ELR (cell line): ENCODE measurements around the gene CD38.
"Not testable (repeated sequence)": the region's sequence is repeated elsewhere in the genome, so short reads cannot be mapped to it uniquely, and the experiment has no call there.

Source experiments
- DNase-seq: peaks from one replicate; pipeline ENCODE4 v3.0.0-alpha.2; 2015; ENCODE audit warnings: low read depth

The CD38 gene

DNA sequence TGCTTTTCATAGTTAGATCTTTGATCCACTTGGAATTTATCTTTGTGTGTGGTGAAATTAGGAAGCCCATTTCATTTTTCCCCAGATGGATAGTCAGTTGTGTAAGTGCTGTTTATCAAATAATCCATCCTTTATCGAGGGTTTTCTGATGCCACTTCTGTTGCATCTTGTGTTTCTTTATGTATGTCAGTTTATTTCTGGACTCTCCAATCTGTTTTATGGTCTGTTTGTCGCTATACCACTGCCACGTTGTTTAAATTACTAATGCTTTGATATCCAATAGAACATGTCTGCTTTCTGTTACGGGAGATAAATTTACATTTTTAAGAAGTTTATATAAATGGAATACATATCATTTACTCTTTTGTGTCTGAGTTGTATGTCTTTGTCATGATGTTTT lies 21.0 kb downstream of the CD38 start:
- no peak for DNase-seq

DNA sequence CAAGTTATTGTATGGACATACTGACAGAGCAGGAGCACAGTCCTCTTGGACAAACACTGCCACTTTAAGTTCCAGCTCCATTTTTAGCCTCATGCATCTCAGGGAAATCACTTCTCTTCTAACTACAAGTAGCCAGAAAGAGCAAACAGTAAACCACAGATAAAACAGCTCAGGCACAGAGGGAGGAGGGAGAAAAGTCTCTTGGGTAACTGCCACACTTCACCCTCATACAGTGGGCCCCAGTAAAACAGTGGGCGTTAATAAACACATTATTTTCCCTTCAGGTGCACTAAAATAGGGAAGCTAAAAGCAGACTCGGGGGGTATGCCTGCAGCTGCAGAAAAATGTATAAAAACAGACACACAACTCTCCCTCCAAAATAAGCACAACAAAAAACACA lies 21.6 kb downstream of the CD38 start:
- no peak for DNase-seq

DNA sequence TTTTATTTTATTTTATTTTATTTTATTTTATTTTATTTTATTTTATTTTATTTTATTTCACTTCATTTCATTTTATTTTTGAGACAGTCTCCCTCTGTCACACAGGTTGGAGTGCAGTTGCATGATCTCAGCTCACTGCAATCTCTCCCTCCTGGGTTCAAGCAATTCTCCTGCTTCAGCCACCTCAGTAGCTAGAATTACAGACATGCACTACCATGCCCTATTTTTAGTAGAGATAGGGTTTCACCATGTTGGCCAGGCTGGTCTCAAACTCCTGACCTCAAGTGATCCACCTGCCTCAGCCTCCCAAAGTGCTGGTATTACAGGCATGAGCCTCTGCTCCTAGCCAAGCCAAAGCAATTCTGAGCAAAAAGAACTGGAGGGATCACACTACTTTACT lies 24.4 kb downstream of the CD38 start:
- not testable (repeated sequence) for DNase-seq

DNA sequence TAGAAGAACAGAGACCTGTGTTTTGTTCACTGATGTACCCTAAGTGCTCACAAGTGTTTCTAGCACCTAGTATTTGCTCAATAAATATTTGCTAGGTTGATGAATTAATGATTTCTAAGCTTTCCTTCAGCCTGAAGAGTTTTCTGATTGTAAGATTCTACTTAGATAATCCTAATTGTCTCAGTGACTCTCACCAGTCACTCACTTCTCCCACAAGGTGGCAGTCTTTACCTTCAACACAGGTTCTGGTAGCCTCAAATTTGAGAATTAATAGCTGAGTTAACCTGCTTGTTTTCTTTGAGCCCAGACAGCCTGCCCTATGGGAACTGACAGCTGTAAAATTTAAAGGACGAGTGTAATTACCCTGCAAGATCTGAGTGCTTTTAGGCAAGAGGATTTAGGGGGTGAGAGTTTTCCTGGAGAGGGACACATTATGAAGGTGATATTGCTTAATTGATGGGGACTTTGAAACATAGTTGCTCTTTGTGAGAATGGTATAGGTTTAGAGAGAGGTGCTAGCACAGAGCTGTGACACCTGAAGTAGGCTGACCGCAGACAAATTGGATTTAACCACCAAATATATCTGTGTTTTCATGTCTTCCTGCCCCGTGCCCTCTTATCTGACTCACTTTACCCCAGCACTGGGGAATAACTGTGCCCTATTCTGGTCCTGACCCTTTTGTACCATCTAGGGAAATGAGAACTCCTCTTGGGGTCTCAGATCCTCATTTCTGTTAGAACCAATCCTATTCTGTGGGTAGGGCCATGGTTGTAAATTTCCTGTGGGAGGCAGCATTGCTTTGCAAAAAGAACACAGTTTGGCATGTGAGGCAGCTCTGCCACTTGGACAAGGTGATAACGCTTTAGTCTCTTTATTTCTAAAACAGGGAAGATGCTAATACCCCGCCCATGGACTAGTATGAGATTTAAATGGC lies 27.7 kb downstream of the CD38 start:
- peak; percentile 71 for DNase-seq

DNA sequence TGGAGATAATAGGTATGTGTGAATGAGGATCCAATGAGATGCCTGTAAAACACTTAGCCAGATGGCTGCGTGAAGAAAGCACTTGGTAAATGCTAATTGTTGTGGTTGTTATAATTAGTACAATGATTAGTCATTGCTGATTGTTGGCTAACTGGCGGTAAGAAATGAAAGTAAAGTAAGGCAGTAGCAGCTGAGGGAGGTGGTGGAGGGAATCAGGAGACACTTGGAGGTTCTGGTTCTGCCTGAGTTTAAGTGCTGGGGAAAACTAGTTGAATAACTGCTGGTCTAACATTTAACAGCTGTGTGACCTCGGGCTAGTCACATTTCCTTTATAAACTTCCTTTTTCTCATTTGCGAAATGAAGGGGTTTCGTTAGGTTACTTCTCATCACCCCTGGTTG lies 30.9 kb downstream of the CD38 start:
- no peak for DNase-seq

DNA sequence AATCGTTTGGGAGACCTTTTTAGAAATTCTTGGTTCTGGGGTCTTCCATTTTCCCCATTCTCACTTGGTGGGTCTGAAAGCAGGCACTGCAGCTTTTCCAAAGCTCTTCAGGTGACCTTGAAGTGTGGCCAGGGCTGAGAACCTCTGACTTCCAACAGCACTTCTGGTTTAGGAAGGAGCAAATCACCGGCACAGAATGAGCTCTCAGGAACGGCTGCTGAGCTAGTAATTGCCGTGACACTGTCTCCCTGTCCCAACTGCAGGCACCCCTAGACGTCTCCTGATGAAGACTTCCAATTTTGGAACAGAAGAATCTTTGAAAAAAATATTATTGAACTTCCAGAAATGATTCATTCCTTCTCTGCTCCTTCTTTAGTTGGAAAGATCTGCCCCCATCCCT lies 31.3 kb downstream of the CD38 start:
- no peak for DNase-seq

DNA sequence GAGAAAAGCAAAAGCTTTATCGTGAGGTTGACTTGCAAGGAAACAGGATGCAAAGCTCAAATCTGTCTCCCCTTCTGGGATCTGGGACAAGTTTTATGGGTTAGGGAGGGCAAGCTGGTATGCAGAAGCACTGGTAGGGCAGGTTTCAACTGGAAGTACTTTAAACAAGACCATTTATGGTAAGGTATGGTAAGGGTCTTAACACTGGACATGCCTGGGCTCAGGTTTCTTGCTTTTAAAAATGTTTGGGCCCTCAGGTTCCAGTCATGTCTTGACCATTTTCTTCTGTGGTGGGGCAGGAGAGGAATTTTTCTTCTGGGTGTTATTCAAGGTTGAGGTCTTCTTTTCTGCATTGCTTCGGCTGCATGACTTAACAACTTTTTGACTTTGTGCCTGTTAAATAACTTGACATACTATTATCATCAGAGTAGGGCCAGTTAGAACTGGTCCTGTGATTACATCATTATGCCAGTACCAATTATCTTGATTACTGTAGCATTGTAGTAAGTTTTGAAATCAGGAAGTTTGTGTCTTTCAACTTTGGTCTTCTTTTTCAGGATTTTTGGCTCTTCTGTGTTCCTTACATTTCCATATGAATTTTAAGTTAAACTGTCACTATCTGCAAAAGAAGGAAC lies 33.7 kb downstream of the CD38 start:
- DNase-seq: no peak

DNA sequence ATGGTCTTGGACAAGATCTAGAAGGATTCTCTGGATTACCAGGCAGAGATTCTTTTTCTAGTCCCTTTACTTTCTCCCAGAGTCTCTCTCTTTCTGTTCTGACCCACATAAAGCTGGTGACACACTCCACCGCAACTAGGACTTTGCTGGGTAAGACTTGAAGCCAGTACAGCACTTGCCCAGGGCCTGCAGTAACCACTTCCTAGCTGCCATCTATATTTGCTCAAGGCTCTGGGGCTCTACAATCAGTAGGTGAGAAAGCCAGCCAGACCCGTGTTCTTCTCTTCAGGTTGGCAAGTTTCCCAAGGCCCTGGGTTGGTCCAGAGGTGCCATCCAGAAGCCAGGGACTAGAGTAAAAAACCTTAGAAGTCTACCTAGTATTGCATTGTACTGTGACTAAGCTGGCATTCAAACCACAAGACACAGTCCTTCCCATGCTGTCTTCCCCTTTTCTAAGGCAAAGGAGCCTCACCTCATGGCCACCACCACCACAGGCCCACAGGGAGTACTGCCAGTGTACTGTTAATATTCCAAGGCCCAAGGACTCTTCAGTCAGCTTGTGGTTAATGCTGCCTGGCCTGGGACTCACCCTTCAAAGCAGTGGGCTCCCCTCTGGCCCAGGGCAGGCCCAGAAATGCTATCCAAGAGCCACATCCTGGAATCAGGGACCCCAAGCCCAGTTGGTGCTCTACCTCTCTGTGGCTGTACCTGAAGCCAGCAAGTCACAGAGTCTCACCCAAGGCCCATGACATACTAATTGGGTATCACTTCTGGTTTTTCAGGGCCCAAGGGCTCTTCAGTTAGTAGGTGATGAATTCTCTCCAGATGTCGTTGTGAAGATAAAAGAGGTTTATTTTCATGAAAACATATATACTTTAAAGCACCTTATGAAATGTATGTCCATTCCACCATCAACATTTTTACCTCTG lies 54.7 kb downstream of the CD38 start:
- no peak for DNase-seq

DNA sequence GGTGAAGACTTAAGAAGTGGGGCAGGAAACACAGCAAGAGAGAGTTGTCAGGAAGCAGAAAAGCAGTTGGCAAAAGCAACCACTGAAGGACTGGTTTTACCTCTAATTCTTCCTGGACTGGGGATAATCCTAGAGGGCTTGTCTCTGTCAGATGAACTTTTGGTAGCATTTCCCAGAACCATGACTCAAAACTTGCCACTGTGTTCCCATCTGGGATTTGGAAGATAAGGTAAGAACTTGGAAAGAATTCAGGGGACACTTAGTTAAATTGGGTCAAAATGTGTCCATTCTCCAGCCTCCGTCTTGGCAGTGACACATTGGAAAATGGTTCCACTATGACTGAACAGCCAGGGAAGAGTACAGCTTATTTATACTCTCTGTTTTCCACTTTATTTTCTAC lies 55.7 kb downstream of the CD38 start:
- DNase-seq: no peak

DNA sequence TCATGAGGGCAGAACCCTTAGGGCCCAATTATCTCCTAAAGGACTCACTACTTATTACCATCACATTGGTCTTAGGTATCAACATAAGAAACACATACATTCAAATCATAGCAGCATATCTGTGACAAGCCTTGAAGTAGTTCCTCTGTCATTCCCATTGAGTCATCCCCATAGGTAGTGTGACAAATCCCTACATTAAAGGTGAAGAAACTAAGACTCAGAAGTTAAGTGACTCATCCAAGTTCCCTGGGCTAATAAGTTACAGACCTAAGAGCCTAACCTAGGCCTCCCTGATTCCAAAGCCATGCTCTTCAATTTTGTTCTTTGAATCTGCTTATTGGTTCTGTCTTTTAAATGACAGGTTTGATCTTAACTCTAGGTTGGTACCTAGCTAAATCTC lies 58.2 kb downstream of the CD38 start:
- peak; percentile 42 for DNase-seq

DNA sequence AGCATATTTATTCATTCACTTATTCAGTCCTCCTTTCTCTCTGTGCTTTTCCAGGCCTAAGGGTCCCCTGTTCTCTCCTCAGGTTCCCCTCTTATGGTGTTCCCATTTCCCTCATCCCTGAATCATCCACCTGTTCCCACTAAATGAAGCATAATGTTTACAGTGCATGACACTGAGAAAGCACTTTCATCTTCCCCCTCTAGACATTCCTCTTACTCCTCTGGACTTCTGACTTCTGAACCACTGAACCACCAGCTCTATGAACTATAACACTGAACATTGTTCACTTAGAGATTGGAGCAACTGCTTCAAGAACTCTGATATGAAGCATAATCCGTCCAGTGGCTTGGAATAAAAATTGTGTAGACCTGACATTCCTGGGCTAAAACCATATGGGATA lies 59.5 kb downstream of the CD38 start:
- no peak for DNase-seq

DNA sequence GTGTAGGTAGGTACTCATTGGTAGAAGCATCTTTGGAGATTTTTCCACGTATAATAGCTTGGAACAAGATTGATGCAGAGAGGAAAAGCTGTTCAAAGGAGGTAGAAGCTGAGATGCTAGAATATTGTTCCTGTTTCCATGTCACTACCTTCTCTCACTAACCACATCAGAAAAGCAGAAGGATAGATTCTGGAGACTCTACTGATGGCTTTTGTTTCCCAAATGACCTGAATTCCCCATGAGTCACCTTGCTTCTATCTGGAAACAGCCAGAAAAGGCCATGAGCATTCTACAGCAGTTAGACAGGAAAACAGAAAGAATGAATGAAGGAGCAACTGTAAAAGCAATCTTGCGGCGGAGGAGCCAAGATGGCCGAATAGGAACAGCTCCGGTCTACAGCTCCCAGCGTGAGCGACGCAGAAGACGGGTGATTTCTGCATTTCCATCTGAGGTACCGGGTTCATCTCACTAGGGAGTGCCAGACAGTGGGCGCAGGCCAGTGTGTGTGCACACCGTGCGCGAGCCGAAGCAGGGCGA lies 63.1 kb downstream of the CD38 start:
- not testable (repeated sequence) for DNase-seq

DNA sequence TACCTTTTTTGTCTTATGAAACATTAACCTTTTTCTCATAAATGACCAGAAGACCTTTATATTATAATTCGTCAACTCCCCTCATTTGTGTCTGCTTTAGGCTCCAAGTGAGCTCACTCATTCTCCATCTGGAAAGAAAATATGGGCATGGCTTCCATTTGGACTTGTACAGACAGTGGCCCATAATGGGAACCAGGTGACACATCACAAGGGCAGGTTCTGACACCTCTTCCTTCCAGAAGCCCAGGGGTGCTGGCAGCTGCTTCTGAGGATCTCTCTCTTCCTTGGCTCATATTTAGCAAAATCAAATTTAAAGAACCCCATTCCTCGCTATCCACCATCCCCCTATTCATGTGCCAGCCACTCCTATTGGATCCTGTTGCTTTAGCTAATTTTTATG lies 69.6 kb downstream of the CD38 start:
- DNase-seq: no peak

DNA sequence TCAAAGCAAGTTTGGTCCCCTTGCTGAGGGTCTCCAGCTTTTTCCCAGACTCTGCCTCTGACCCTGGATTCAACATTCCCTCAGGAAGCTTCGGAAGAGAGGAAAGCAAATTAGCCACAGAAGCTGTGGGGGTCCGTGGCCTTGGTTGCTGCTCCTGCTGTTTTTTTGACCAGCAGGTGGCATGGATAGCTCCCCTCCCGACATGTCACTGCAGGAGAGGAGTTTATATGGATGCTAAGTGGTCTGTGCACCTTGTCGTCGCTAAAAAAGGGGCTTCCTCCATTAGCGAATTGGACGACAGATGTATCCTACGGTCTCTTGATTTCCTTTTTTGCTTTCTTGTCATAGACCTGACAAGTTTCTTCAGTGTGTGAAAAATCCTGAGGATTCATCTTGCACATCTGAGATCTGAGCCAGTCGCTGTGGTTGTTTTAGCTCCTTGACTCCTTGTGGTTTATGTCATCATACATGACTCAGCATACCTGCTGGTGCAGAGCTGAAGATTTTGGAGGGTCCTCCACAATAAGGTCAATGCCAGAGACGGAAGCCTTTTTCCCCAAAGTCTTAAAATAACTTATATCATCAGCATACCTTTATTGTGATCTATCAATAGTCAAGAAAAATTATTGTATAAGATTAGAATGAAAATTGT lies 70.2 kb downstream of the CD38 start:
- peak; percentile 3 for DNase-seq

DNA sequence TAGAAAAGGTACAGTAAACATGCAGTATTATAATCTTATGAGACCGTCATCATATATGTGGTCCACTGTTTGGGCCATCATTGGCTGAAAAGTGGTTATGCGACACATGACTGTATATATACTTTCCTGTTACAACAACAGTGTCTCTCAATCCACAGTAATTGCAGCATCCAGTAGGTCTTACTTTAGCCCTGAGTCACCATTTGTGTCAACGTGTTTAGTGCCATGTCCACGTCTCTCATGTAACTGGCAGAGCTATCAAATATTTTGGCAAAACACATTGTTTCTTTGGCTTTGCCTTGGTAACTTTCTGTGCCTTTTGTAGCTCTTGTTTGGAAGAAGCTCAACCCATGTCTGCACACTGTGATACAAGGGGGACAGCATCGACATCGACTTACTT lies 73.8 kb downstream of the CD38 start:
- no peak for DNase-seq

DNA sequence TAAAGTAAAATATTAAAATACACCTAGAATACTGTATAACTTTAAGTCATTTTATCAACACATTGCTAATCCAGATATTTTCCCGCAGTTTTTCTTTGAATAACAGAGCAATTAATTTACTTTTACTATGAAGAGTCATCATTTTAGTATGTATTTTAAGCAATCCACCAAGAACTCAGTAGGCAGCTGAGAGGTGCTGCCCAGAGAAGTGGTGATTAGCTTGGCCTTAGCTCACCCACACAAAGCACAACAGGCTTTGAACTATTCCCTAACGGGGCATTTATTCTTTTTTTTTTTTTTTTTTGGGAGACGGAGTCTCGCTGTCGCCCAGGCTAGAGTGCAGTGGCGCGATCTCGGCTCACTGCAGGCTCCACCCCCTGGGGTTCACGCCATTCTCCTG lies 74.4 kb downstream of the CD38 start:
- DNase-seq: no peak

DNA sequence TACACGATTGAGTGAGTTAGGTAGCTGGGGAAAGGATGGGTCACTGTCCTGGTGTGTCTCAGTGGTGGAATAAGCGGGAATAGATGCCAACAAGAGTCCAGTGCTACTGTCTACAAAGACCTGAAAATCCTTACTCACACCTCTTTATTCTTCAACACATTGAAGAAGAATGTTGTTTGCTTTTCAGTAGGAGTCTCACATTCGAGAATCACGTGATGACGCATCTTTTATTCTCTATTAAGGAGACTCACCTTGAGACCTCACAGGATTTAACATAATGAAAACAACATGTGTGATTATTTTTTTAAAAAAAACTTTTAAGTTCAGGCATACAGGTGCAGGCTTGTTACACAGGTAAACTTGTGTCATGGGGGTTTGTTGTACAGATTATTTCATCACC lies 75.2 kb downstream of the CD38 start:
- DNase-seq: no peak

DNA sequence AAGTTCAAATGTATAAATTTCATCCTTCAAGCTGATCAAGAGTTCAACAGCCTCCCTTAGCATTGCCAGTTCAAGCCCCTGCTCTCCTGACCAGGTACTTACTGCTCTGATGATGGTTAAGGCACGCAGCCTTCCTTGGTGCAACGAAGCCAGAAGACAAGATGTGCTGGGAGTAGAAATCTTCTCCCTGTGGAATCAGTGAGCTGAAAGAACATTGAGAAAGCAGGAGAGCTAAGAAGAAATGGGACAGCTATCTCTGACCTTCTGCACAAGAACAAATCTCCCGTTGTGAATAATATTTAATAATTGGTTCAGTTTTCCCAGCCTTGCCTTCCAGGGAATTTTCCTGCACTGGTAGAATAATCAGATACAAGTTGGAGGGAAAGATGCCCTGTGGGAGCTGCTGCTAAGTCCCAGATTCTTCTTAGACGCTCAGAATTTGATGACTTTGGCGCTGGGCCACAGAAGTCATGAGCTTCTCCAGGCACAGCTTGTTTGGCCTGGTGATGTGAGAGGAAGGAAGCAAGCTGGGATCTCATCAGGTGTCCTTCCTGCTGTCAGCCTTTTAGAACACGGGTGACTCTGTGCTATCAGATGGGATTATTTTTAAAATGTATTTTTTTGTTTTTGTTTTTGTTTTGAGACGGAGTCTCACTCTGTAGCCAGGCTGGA lies 77.8 kb downstream of the CD38 start:
- DNase-seq: no peak

DNA sequence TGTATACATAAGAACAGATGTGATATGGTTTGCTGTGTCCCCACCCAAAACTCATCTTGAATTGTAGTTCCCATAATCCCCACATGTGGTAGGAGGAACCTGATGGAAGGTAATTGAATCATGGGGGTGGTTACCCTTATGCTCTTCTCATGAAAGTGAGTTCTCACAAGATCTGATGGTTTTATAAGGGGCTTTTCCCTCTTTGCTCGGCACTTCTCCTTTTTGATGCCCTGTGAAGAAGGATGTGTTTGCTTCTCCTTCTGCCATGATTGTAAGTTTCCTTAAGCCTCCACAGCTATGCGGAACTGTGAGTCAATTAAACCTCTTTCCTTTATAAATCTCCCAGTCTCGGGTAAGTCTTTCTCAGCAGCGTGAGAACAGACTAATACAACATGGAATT lies 83.1 kb downstream of the CD38 start:
- DNase-seq: not testable (repeated sequence)

DNA sequence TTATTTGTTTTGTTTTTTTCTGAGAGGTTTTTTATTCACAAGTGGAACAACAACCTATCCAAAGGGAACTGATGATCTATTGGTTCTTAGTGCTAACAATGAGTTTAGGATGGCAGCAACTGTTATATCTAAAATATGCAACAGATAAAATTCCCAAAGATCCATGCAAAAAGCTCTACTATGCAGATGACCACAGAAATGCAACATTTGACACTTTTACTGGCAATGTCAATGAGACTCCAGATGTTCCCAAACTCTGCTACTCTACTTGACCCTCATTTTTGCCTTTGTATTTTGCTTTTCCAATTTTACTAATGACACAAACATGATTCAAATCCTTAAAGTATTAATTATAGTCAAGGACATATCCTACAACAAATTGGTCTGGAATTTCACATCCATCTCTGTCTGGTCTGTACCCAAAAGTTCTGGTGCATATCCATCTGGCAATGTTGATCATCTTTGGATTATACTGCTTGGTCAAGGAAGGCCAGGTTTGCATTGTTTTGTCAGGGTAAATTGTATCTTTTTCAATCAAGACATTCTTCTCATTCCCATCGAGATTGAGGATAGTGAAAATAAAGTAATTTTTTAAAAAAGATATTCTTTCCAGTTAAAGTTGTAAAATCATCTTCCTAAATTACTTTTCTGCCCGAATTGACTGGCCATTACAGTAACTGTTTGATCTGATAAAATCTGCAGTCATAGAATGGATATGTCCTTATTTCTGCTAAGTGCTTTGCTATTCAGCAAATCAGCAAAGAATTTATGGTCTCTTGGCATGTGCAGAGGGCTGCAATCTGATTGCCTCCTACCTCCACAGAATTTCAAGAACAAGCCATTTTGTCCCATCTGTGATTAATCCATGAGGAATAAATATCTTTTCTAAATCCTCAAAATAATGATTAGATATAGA lies 86.8 kb downstream of the CD38 start:
- no peak for DNase-seq
